ENCODE results near the gene MEIKIN. TPM values are rescaled to one million over a fixed set of nuclear protein-coding genes. Genes with fewer than 3 reads are reported as not detected.

The MEIKIN gene
- total RNA-seq, 1 experiment from 2014 or later, result not detected

DNA sequence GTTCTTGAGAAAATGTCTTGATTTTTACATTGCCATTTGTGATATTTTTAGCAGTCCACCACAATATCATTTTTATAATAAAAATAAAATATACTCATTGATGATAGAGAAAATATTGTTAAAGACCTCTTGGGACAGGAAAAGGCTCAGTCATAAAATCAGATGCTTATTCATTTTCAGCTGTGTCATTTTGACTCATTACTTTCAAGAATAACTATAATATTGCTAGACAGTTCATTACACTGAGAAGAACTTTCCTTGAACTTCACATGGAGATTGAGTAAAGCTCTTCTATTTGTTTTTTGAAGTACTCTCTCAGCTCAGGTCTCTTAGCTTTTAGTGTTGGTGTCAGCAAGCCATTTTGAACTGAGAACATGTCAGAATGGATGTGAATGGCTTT, 8.5 kb upstream of the MEIKIN start:
- H3K4me3 ChIP-seq (ENCODE audit: insufficient read depth, low read depth, low read length), result no peak overlapping the region
- no peaks in the 10 kb centered on the region for H3K36me3 ChIP-seq (replicated peaks; ENCODE audit: control insufficient read depth, insufficient read depth, low read length)
- H3K27me3 ChIP-seq (ENCODE audit: control insufficient read depth, insufficient read depth, low read length), result no peaks in the 10 kb centered on the region
- no peak for DNase-seq

DNA sequence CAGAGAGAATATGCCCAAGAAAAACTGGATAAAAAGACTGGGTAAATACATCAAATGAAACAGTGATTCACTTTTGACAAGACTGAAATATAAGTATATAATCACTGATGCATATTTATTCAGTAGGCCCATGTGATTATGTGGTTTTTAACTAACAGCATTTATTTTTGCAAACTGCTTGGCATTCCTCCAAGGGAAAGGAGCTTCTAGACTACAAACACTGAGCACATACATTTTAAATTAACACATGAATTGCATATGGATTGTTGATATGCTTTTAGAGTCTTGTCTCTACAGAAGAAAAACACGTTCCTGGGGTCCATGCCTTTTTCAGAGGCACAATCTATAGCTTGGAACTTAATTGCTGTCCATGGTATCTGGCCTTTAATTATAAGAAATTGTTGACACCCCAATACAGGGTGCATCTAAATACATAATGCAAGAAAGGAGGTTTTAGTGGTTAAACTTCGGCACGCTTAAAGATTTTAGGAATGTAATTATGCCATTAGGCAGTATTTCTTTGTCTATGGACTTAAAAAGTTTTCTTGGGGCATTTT, 6.9 kb upstream of the MEIKIN start:
- DNase-seq, result no peak
- Histone ChIP-seq H3K36me3 (replicated peaks; ENCODE audit: control insufficient read depth, insufficient read depth, low read length) (no peaks in the 10 kb centered on the region), H3K27me3 (ENCODE audit: control insufficient read depth, insufficient read depth, low read length) (no peaks in the 10 kb centered on the region), H3K4me3 (ENCODE audit: insufficient read depth, low read depth, low read length) (no peak overlapping the region)

- H3K36me3 ChIP-seq (replicated peaks; ENCODE audit: control insufficient read depth, insufficient read depth, low read length), result no peaks in the 10 kb centered on the region
- DNase-seq, result no peak
- H3K4me3 ChIP-seq (ENCODE audit: insufficient read depth, low read depth, low read length), result no peak overlapping the region
- no peaks in the 10 kb centered on the region for H3K27me3 ChIP-seq (ENCODE audit: control insufficient read depth, insufficient read depth, low read length)
Measured at GRCh38 chr5:131950706-131951105, 5.2 kb upstream of the MEIKIN start.

- Histone ChIP-seq H3K27me3 (ENCODE audit: control insufficient read depth, insufficient read depth, low read length) (no peaks in the 10 kb centered on the region), H3K4me3 (ENCODE audit: insufficient read depth, low read depth, low read length) (no peak overlapping the region), H3K36me3 (replicated peaks; ENCODE audit: control insufficient read depth, insufficient read depth, low read length) (no peaks in the 10 kb centered on the region)
- no peak for DNase-seq
Measured at GRCh38 chr5:131947445-131947844, 2.0 kb upstream of the MEIKIN start.

DNA sequence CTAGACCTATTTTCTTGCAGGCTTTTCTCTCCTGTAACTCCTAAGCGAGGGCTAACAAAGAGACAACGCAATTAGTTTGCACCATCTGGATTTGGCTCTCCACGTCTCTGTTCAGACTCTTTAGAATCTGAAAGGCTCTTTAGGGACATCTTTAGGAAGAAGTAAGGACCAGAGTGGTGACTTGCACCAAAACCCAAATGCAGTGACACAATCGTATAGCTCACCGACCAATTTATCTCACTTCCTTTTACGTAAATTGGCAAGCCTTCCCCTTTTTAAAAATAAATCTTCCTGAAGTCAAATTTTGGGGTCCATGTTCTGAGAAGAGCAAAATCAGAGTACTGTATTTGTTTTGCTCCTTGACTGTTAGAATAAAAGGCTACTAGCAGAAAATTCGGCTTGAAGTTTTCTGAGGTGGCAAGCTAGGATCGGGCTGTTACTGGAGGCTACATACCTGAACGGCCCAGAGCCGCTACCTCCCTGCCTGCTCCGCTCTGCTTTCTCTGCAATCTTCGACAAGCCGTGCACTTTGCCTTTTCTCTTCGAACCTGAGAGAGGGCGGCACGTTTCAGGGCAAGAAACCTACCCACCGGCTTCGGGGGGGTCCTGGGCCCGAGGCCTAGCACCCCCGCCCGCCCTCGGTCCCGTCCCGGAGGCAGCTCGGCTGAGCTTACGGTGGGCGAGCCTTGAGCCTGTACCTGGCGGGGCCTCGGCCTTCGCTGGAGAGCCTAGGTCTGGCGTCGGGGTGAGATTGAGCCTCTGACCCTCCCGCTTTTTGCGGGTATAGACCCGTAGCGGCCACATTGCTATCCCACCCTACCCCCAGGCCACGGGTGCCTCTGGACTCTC, 537 bp downstream of the MEIKIN start:
- Histone ChIP-seq H3K27me3 (ENCODE audit: control insufficient read depth, insufficient read depth, low read length) (no peaks in the 10 kb centered on the region), H3K4me3 (ENCODE audit: insufficient read depth, low read depth, low read length) (no peak overlapping the region), H3K36me3 (replicated peaks; ENCODE audit: control insufficient read depth, insufficient read depth, low read length) (no peaks in the 10 kb centered on the region)
- peak; percentile 32 for DNase-seq

GRCh38 chr5:131943916-131944315, 1.5 kb downstream of the MEIKIN start:
- no peak for DNase-seq
- Histone ChIP-seq H3K36me3 (replicated peaks; ENCODE audit: control insufficient read depth, insufficient read depth, low read length) (no peaks in the 10 kb centered on the region), H3K4me3 (ENCODE audit: insufficient read depth, low read depth, low read length) (no peak overlapping the region), H3K27me3 (ENCODE audit: control insufficient read depth, insufficient read depth, low read length) (no peaks in the 10 kb centered on the region)

DNA sequence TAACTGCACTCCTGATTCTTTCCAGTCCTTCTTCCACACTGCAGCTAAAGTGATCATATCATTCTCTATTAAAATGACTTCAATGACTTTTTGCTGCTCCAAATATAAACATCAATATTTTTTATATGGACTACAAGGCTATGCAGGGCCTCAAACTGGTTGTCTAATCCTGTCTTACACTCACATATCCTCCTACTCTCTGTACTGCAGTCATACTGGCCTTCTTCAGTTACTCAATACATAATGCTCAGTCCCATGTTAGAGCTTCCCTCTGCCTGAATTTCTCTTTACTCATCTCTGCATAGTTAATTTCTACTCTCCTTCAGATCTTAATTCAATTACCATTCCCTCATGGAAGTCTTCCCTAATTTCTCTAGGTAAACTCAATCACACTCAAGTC, 3.4 kb downstream of the MEIKIN start:
- DNase-seq, result no peak
- H3K36me3 ChIP-seq (replicated peaks; ENCODE audit: control insufficient read depth, insufficient read depth, low read length), result no peaks in the 10 kb centered on the region
- H3K27me3 ChIP-seq (ENCODE audit: control insufficient read depth, insufficient read depth, low read length), result no peaks in the 10 kb centered on the region
- no peak overlapping the region for H3K4me3 ChIP-seq (ENCODE audit: insufficient read depth, low read depth, low read length)

GRCh38 chr5:131939690-131940345, 5.6 kb downstream of the MEIKIN start:
- Histone ChIP-seq H3K27me3 (ENCODE audit: control insufficient read depth, insufficient read depth, low read length) (no peaks in the 10 kb centered on the region), H3K4me3 (ENCODE audit: insufficient read depth, low read depth, low read length) (no peak overlapping the region), H3K36me3 (replicated peaks; ENCODE audit: control insufficient read depth, insufficient read depth, low read length) (no peaks in the 10 kb centered on the region)
- no peak for DNase-seq

DNA sequence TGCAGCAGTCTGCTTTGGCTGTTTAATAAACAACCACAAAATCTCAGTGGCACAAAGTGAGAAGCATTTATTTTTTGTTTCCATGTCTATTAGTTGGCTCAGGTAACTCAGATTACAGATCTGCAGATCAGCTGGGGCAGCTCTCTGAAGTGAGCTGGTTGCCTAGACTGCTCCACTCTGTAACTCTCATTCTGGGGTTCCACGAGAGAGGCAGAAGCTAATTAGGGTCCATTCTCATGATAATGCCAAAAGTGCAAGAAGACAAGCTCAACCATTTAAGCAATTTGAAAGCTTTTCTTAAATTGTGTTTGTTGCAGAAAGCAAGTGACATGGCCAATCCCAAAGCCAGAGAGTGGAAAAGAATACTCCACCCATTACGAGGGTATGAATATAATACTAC, 13.2 kb downstream of the MEIKIN start:
- Histone ChIP-seq H3K36me3 (replicated peaks; ENCODE audit: control insufficient read depth, insufficient read depth, low read length) (no peaks in the 10 kb centered on the region), H3K4me3 (ENCODE audit: insufficient read depth, low read depth, low read length) (no peak overlapping the region), H3K27me3 (ENCODE audit: control insufficient read depth, insufficient read depth, low read length) (no peaks in the 10 kb centered on the region)
- peak; percentile 28 for DNase-seq

DNA sequence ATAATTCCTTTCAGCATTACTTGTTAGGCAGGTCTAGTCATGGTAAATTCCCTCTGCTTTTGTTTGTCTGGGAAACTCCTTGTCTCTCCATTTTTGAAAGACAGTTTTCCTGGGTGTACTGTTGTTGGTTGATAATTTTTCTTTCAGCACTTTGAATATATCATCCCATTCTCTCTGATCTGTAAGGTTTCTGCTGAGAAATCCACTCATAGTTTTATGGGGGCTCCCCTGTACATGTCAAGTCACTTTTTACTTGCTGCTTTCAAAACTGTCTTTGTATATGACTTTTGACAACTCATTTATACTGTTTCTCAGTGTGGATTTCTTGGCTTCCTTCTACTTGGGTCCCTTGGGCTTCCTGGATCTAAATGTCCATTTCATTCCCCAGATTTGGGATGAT, 16.5 kb downstream of the MEIKIN start:
- no peak for DNase-seq
- no peaks in the 10 kb centered on the region for H3K27me3 ChIP-seq (ENCODE audit: control insufficient read depth, insufficient read depth, low read length)
- no peak overlapping the region for H3K4me3 ChIP-seq (ENCODE audit: insufficient read depth, low read depth, low read length)
- H3K36me3 ChIP-seq (replicated peaks; ENCODE audit: control insufficient read depth, insufficient read depth, low read length), result no peaks in the 10 kb centered on the region

DNA sequence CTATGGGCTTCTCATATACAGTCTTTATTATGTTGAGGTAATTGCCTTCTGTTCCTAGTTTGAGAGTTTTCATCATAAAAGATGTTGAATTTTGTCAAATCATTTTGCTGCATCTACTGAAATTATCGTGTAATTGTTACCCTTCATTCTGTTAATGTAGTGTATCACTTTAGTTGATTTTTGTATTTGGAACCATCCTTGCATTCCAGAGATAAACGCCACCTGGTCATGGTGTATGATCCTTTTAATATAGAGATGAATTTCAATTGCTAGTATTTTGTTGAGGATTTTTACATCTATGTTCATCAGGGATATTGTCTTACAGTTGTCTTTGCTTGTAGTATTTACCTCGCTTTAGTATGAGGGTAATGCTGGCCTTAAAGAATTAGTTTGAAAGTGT, 19.3 kb downstream of the MEIKIN start:
- Histone ChIP-seq H3K4me3 (ENCODE audit: insufficient read depth, low read depth, low read length) (no peak overlapping the region), H3K27me3 (ENCODE audit: control insufficient read depth, insufficient read depth, low read length) (no peaks in the 10 kb centered on the region), H3K36me3 (replicated peaks; ENCODE audit: control insufficient read depth, insufficient read depth, low read length) (no peaks in the 10 kb centered on the region)
- no peak for DNase-seq

DNA sequence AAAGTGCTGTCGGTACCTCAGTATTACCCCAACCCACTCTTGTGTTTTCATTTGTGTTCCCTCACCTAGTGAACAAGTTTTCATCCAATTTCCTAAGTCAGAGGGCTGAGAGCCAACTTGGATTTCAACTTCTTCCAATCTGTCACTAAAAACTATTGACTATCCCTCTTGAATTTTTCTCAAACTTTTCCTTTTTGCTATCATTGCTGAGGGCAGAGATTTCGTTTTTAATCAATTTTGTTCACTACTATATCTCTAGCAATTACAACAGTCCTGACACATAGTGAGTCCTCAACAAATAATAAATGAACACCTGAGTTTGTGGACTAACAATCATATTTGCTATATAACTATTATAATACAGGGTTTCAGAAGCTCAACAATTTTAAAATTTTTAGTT, 29.0 kb downstream of the MEIKIN start:
- no peaks in the 10 kb centered on the region for H3K27me3 ChIP-seq (ENCODE audit: control insufficient read depth, insufficient read depth, low read length)
- H3K4me3 ChIP-seq (ENCODE audit: insufficient read depth, low read depth, low read length), result no peak overlapping the region
- H3K36me3 ChIP-seq (replicated peaks; ENCODE audit: control insufficient read depth, insufficient read depth, low read length), result no peaks in the 10 kb centered on the region
- no peak for DNase-seq

DNA sequence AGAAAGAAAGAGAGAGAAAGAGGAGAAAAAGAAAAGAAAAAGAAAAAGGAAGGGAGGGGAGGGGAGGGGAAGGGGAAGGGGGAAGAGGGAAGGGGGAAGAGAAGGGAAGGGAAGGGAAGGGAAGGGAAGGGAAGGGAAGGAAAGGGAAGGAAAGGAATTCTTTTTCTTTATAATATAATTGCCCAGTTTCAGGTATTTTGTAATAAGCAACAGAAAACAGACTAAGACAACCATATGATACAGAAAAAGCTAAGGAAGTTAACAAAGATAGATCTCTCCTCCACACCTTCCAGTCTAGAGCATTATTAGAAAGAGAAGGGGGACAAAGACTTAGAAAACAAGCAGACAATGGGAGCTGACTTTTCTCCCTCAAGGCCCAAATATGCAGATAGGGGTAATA, 31.0 kb downstream of the MEIKIN start:
- H3K4me3 ChIP-seq (ENCODE audit: insufficient read depth, low read depth, low read length), result no peak overlapping the region
- DNase-seq, result no peak
- no peaks in the 10 kb centered on the region for H3K36me3 ChIP-seq (replicated peaks; ENCODE audit: control insufficient read depth, insufficient read depth, low read length)
- no peaks in the 10 kb centered on the region for H3K27me3 ChIP-seq (ENCODE audit: control insufficient read depth, insufficient read depth, low read length)

DNA sequence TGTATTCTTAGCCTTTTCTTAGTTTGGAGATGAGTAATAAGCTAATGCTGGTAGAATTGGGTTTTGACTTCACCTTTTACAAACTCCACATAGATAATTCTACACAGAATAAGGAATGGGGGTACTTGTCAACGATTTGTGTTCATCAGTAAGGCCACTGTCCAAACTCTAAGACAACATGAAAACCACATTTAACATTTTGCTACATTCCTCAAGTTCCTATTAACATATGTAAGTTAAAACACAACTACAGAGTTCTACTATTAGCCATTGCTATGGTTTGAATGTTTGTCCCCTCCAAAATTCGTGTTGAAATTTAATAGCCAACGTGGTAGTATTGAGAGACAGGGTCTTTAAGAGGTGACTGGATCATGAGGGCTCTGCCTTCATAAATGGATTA, 31.9 kb downstream of the MEIKIN start:
- no peak for DNase-seq
- Histone ChIP-seq H3K4me3 (ENCODE audit: insufficient read depth, low read depth, low read length) (no peak overlapping the region), H3K27me3 (ENCODE audit: control insufficient read depth, insufficient read depth, low read length) (no peaks in the 10 kb centered on the region), H3K36me3 (replicated peaks; ENCODE audit: control insufficient read depth, insufficient read depth, low read length) (no peaks in the 10 kb centered on the region)

GRCh38 chr5:131906668-131907067, 38.8 kb downstream of the MEIKIN start:
- no peaks in the 10 kb centered on the region for H3K36me3 ChIP-seq (replicated peaks; ENCODE audit: control insufficient read depth, insufficient read depth, low read length)
- H3K4me3 ChIP-seq (ENCODE audit: insufficient read depth, low read depth, low read length), result no peak overlapping the region
- no peak for DNase-seq
- no peaks in the 10 kb centered on the region for H3K27me3 ChIP-seq (ENCODE audit: control insufficient read depth, insufficient read depth, low read length)

Data from H7 (cell line).